Bronchial epithelial cell (primary cell): Measurements from ENCODE around the gene CAMTA1. TPM values are rescaled to one million over a fixed set of nuclear protein-coding genes. Genes with fewer than 3 reads are reported as not detected.

ENCODE experiments used
- DNase-seq: peaks from one replicate; pipeline ENCODE4 v3.0.0-alpha.2; 2010; ENCODE audit warnings: low read depth
- FAIRE-seq: peaks from 2 replicates; lab custom pipeline; 2011; peaks lifted over from hg19 to GRCh38; lab: Jason Lieb, UNC
- H3K27me3 ChIP-seq: 2 replicates; pipeline ENCODE4 v1.5.1; 2011; ENCODE audit warnings: low read length; ENCODE audit not compliant: control insufficient read depth, insufficient read depth
- H3K36me3 ChIP-seq: 2 replicates; pipeline ENCODE4 v1.5.1; 2011; ENCODE audit warnings: low read length; ENCODE audit not compliant: control insufficient read depth, insufficient read depth
- H3K4me3 ChIP-seq: 2 replicates; pipeline ENCODE4 v1.5.1; 2011; ENCODE audit warnings: mild to moderate bottlenecking, low read depth, low read length, control low read depth
- total RNA-seq: library from RNA; depleted of rRNA; stranded (reverse); fragments of >200 nt; gene quantifications from 2 replicates; pipeline ENCODE4 v1.2.1, GENCODE V29; 2014
- TF ChIP-seq, protein P1 (sequence below): IDR thresholded peaks from 2 replicates; pipeline ENCODE4 v1.5.1; 2011; ENCODE audit warnings: mild to moderate bottlenecking, moderate library complexity, low read length, control low read depth, inconsistent platforms; ENCODE audit not compliant: insufficient read depth, severe bottlenecking

The CAMTA1 gene
- total RNA-seq, 1 donor from 2014 or later, result 68.2 TPM

DNA sequence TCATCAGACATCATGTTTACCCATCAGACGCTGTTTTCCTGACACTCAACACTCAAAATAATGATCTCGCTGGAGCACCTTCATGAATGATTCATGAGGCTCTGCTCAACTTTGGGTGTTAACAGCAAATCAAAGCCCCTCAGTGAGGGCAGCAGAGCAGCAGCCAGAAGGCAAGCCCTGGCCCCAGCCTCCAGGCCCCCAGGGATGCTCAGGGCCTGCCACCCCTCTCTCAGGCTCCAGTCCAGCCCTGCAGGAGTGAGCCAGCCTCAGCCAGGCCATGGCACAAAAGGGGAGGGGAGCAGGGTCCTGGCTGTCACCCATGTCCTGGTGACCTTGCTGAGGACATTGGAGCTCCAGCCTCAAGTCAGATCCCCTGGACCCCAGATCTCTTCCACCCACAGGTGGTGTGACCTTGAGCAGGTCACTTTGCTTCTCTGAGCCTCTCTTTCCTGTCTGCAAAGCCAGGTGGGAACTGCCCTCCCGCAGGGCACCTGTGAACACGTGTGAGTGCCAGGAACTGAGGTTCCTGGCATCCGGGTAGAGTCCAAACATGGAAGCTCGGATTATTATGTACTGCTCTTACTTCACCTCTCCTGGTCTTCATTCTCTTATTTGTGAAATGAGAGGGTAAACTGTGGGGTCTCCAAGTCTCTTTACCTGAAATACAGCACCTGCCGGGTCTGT, 824.2 kb downstream of the CAMTA1 start:
- Histone ChIP-seq H3K4me3 (no peak overlapping the region), H3K27me3 (no peaks in the 10 kb centered on the region), H3K36me3 (no peaks in the 10 kb centered on the region)
- no peak for FAIRE-seq
- TF ChIP-seq, protein P1, sequence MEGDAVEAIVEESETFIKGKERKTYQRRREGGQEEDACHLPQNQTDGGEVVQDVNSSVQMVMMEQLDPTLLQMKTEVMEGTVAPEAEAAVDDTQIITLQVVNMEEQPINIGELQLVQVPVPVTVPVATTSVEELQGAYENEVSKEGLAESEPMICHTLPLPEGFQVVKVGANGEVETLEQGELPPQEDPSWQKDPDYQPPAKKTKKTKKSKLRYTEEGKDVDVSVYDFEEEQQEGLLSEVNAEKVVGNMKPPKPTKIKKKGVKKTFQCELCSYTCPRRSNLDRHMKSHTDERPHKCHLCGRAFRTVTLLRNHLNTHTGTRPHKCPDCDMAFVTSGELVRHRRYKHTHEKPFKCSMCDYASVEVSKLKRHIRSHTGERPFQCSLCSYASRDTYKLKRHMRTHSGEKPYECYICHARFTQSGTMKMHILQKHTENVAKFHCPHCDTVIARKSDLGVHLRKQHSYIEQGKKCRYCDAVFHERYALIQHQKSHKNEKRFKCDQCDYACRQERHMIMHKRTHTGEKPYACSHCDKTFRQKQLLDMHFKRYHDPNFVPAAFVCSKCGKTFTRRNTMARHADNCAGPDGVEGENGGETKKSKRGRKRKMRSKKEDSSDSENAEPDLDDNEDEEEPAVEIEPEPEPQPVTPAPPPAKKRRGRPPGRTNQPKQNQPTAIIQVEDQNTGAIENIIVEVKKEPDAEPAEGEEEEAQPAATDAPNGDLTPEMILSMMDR, result no peak
- no peak for DNase-seq

DNA sequence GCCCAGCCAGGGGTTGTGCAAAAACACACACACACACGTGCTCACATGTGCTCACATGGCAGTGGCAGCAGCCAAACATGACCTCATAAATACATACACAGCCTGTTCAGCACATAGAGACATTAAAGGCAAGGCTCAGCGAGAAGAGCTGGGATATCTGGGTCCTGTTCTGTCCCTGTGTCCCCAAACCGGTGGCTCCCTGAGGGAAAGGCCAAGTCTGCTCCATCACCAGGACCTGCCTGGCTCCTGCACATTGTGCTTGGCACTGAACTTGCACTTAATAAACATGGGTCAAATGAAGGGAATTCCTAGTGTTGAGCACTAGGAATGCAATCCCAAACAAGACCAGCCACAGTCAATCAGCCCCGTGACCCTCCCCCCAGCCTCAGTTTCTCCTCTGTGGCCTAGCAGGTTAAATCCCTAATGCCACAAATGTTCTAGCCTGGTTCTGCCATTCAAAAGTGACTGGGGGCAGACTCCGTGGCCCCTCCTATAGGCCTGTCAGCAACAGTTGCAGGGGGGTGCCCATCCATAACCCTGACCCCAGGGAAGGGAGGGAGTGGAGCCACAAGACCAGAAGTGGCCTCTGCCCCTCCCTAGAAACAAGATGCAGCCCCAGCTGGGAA, 825.0 kb downstream of the CAMTA1 start:
- no peak for DNase-seq
- no peak for FAIRE-seq

DNA sequence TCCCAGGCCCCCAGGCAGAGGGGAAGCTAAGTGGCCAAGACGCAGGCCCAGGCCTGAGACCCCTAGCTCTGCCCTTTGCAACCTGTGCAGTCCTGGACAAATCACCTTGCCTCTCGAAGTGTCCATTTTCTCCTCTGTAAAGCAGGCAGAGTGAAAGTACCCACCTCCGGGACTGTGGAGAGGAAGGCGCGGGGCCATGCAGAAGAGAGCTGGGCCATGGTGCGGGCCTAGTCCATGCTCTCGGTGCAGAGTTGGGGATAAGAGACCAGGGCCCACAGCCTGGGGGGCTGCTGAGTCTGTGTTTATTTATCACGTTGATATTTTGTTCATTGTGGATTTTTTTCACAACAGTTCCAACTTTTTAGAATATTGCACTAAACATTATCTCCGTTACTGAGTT, 825.7 kb downstream of the CAMTA1 start:
- FAIRE-seq (no peak), DNase-seq (no peak)
- H3K27me3 ChIP-seq, result no peaks in the 10 kb centered on the region
- TF ChIP-seq, protein P1, result no peak
- H3K36me3 ChIP-seq, result no peaks in the 10 kb centered on the region
- no peak overlapping the region for H3K4me3 ChIP-seq

More for the DNA sequence above, 825.0 kb downstream of the CAMTA1 start:
- no peaks in the 10 kb centered on the region for H3K36me3 ChIP-seq
- TF ChIP-seq, protein P1, result no peak
- H3K27me3 ChIP-seq, result no peaks in the 10 kb centered on the region
- no peak overlapping the region for H3K4me3 ChIP-seq

DNA sequence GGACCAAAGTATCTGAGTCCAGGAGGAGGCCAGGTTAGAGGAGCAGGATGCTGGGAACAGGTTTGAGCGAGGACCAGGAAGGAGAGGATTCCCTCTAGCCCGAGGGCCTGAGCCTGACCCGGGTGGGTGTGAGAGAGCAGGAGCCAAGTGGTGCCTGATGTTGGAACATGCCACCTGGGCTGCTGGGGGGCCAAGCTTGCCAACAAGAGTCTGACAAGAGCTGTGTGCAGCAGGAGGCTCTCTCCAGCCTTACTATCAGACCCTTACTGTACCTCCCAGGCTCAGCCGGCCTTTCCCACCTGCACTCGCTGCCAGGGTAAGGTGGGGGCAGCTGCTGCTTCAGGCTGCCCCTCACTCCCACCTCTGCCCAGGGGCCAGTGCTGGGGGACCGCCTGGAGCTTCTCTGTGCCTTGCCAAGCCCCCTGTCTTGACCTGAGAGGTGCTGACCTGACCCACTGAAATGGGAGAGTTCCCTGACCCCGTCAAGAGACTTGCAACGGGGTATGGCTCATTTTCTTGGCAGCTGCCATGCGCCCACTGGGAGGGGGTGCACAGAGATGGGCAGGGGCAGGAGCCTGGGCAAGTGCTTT, 826.3 kb downstream of the CAMTA1 start:
- no peak overlapping the region for H3K4me3 ChIP-seq
- no peaks in the 10 kb centered on the region for H3K36me3 ChIP-seq
- TF ChIP-seq, protein P1, result no peak
- FAIRE-seq, result no peak
- no peak for DNase-seq
- H3K27me3 ChIP-seq, result no peaks in the 10 kb centered on the region

DNA sequence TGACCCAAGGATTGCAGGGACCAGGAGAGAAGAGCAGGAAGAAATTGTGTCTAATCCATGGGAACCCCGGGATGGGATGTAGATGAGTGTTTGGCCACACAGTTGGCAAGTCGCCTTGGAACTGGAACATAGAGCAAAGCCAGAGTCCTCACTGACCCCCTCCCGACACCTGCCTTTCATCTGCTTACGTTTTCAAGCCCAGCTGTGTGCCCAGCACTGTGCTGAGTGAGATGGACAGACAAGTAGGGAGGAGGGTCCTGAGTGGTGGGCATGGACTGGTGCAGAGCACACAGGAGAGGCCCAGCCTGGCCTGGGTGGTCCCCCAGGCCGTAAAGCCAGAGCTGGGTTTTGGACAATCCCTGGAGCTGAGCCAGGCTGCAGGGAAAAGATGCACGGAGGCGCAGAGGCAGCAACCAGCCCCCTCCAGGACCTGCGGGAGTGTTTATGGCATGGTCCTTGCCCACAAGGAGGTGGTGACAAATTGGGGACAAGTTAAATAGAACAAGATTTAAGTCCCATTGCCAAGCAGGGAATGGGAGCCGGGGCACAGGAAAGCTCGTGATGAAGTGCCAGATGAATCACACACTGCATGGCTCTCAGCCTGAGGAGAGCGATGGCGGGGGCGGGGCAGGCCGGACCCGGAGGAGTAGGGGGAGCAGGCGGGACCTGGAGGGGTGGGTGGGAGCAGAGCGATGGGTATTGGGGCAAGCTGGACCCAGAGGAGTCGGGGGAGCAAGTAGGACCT, 828.0 kb downstream of the CAMTA1 start:
- no peak for DNase-seq
- no peak overlapping the region for H3K4me3 ChIP-seq
- no peaks in the 10 kb centered on the region for H3K27me3 ChIP-seq
- TF ChIP-seq, protein P1, result no peak
- no peak for FAIRE-seq
- no peaks in the 10 kb centered on the region for H3K36me3 ChIP-seq
